Loucy (cell line): Measurements from ENCODE around the gene TRIM31.
A peak's percentile ranks its signal among the peaks of the same experiment; 100 is the strongest.

Experiments used
- H2AFZ ChIP-seq: fragments of 200-600 bp; sonication (generic); 2 replicates; pipeline ENCODE4 v1.6.0; 2016; ENCODE audit warnings: antibody characterized with exemption, mild to moderate bottlenecking, low read length, moderate library complexity
- H3F3A ChIP-seq: fragments of 200-600 bp; 2 replicates; pipeline ENCODE4 v1.6.0; 2016; ENCODE audit warnings: antibody characterized with exemption, low read depth, mild to moderate bottlenecking
- H3K27me3 ChIP-seq: fragments of 200-600 bp; sonication (generic); 2 replicates; pipeline ENCODE4 v1.6.1; 2014; ENCODE audit warnings: low read length, mild to moderate bottlenecking; ENCODE audit not compliant: insufficient read depth, poor library complexity, severe bottlenecking
- H3K36me3 ChIP-seq: fragments of 200-600 bp; sonication (generic); 2 replicates; pipeline ENCODE4 v1.6.1; 2016; ENCODE audit warnings: low read length; ENCODE audit not compliant: insufficient read depth
- H3K4me1 ChIP-seq: fragments of 200-600 bp; sonication (generic); 2 replicates; pipeline ENCODE4 v1.5.1; 2014; ENCODE audit warnings: low read length, mild to moderate bottlenecking; ENCODE audit not compliant: insufficient read depth, poor library complexity, severe bottlenecking
- H3K4me2 ChIP-seq: fragments of 200-600 bp; sonication (generic); 2 replicates; pipeline ENCODE4 v1.6.0; 2014; ENCODE audit warnings: antibody characterized with exemption, low read length, low read depth, mild to moderate bottlenecking; ENCODE audit not compliant: poor library complexity, severe bottlenecking
- H3K4me3 ChIP-seq: fragments of 200-600 bp; sonication (generic); 2 replicates; pipeline ENCODE4 v1.5.1; 2014; ENCODE audit warnings: low read length, mild to moderate bottlenecking, mixed read lengths; ENCODE audit not compliant: poor library complexity, severe bottlenecking
- H3K79me2 ChIP-seq: fragments of 200-600 bp; sonication (generic); 2 replicates; pipeline ENCODE4 v1.6.1; 2014; ENCODE audit warnings: low read length; ENCODE audit not compliant: insufficient read depth
- H3K9ac ChIP-seq: fragments of 200-600 bp; sonication (generic); 2 replicates; pipeline ENCODE4 v1.6.0; 2014; ENCODE audit warnings: mild to moderate bottlenecking, low read depth, low read length, moderate library complexity; ENCODE audit not compliant: poor library complexity, severe bottlenecking
- H3K9me2 ChIP-seq: fragments of 200-600 bp; sonication (generic); replicated peaks from 2 replicates; pipeline ENCODE4 v1.6.1; 2016; ENCODE audit warnings: low read depth, low read length, mixed read lengths
- H3K9me3 ChIP-seq: fragments of 200-600 bp; sonication (generic); 2 replicates; pipeline ENCODE4 v1.6.1; 2014; ENCODE audit warnings: mild to moderate bottlenecking, antibody characterized with exemption, low read length, low read depth; ENCODE audit not compliant: insufficient read depth
- H4K20me1 ChIP-seq: fragments of 200-600 bp; sonication (generic); 2 replicates; pipeline ENCODE4 v1.6.0; 2014; ENCODE audit warnings: antibody characterized with exemption, low read length, mild to moderate bottlenecking; ENCODE audit not compliant: insufficient read depth, poor library complexity, severe bottlenecking
- EZH2phosphoT487 ChIP-seq: fragments of 200-600 bp; IDR thresholded peaks from 2 replicates; pipeline ENCODE4 v1.6.1; 2018; ENCODE audit warnings: antibody characterized with exemption, mild to moderate bottlenecking, moderate library complexity, borderline replicate concordance
- TF ChIP-seq, protein P1 (sequence below): fragments of 200-600 bp; sonication (generic); conservative IDR thresholded peaks from 2 replicates; pipeline ENCODE4 v1.5.1; 2014; ENCODE audit warnings: mild to moderate bottlenecking, antibody characterized with exemption, low read length

TRIM31 gene

DNA sequence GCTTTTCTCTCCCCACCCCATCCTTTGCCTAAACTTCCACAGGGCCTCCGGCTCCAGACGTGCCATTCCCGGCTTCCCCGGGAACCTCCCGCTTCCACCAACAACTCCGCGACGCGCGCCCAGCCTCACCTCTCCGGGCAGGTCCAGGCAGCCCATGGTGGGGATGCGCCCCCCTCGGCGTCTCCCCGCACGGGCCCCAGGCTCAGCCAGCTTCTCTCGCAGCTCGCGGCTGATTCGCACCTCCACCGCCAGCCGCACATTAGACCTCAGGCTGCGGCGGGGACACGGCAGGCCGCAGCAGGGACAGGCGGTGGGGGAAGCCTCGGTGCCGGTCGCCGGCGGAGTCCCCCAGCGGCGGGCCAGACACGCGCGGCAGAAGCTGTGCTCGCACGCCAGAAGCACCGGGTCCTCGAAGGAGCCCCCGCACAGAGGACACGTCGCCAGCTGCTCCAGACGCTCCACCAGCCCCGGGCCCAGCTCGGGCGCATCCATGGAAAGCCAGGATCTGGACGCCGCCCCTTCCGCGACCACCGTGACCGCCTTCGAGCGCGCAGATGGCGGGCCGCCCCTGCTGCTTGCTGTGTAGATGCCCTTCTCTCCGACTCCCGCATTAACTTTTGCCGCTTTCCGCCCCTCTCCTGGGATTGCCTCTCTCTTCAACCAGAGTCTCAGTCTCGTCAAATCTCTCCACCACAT, 37.6 kb downstream of the TRIM31 start, which contains the start of gene RNF39:
RNF39 (minus strand) TSS at position 676 of the 696 bp plus-strand sequence; CDS start at position 492, 184 bp downstream.
- peaks cover 3% of the 10 kb centered on the region; the same call in 1 of the 2 replicates for H3F3A ChIP-seq
- H3K79me2 ChIP-seq, result no peaks in the 10 kb centered on the region
- H3K9me3 ChIP-seq, result no peaks in the 10 kb centered on the region
- H4K20me1 ChIP-seq, result no peaks in the 10 kb centered on the region
- no peaks in the 10 kb centered on the region for H3K27me3 ChIP-seq
- H3K4me3 ChIP-seq, result peak within 1 kb of the TSS; percentile 47
- peaks cover 29% of the 10 kb centered on the region for H3K4me1 ChIP-seq
- H3K9ac ChIP-seq, result peak within 1 kb of the TSS; percentile 29
- peak within 1 kb of the TSS; percentile 74 for H3K4me2 ChIP-seq
- no peak within 1 kb of the TSS for H2AFZ ChIP-seq
- no peaks in the 10 kb centered on the region for H3K36me3 ChIP-seq
- TF ChIP-seq, protein P1, sequence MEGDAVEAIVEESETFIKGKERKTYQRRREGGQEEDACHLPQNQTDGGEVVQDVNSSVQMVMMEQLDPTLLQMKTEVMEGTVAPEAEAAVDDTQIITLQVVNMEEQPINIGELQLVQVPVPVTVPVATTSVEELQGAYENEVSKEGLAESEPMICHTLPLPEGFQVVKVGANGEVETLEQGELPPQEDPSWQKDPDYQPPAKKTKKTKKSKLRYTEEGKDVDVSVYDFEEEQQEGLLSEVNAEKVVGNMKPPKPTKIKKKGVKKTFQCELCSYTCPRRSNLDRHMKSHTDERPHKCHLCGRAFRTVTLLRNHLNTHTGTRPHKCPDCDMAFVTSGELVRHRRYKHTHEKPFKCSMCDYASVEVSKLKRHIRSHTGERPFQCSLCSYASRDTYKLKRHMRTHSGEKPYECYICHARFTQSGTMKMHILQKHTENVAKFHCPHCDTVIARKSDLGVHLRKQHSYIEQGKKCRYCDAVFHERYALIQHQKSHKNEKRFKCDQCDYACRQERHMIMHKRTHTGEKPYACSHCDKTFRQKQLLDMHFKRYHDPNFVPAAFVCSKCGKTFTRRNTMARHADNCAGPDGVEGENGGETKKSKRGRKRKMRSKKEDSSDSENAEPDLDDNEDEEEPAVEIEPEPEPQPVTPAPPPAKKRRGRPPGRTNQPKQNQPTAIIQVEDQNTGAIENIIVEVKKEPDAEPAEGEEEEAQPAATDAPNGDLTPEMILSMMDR, result no peak
- no peak for TF ChIP-seq EZH2phosphoT487
- no peaks in the 10 kb centered on the region for H3K9me2 ChIP-seq

DNA sequence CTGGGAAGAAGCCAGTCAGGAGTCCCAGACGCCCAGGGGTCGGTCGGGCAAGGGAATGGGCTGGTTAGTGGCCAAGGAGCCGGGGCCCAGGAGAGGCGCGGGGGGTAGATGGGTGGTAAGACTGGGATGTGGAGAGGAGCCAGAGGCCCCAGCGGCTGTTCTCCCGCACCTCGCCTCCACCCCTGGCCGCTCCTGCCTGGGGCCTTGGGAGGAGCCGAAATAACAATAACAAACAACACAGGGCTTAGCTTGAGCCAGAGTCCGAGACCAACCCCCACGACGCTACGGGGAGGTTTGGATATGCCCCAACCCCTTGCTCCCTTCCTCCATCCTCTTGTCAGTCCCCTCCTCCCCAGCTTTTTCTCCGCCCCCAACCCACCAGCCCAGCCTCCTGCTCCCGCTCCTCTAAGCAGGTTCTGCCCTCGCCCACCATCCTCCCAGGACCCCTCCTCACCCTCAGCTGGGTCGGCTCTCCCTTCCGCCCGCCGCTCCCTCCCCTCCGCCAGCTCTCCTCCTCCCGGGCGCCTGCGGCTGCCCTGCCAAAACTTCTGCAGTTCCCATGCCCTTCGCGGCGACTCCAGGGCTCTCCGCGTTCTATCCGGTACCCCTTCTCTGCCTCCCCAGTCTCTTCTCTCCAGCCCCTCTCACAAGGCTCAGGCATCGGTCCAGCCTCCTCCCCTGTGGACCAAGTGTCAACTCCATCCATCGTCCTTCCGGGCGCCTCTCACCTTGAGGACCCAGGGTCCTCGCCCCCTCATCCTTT, 38.4 kb downstream of the TRIM31 start:
- Histone ChIP-seq H3K4me3 (no peak overlapping the region), H4K20me1 (no peaks in the 10 kb centered on the region), H3K4me1 (peaks cover 29% of the 10 kb centered on the region), H2AFZ (no peak overlapping the region), H3K4me2 (no peak overlapping the region), H3K36me3 (no peaks in the 10 kb centered on the region), H3K9me2 (no peaks in the 10 kb centered on the region), H3F3A (peaks cover 3% of the 10 kb centered on the region; the same call in 1 of the 2 replicates), H3K9me3 (no peaks in the 10 kb centered on the region), H3K27me3 (no peaks in the 10 kb centered on the region), H3K79me2 (no peaks in the 10 kb centered on the region), H3K9ac (no peak overlapping the region)
- TF ChIP-seq, protein P1, result no peak
- no peak for TF ChIP-seq EZH2phosphoT487

DNA sequence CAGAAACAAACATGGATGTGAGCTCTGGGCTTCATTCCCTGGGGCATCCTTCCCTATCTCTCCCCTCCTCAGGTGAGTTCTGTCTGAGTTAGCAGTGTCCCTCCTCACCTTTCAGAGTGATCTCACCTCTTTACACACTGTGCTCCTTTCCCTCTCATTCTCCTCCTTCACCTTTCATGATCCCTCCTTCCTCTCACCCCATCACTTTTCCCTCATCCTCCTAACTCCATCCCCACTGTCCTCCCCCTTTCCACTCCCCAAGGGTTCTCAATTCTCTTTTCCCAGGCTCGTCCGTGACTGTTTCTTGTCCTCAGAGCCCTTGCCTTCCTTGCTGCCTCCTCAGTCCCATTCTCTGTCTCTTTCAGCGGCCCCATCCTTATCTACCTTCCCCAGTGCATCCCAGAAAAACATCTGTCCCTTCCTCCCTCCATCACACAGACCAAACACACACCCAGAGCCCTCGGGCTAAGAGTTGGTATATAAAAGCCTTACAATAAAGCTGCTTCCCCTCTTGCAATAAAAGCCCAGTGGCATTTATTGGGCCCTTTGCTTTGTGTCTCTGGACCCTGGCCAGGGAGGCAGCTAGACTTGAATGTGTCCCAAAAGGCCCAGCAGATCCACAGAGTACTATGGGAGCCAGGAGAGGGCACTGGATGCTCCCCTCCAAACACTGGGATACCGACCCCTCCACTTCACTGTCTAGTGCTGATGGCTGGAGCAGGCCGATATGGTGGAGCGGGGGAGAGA, 39.2 kb downstream of the TRIM31 start:
- Histone ChIP-seq H3K4me3 (no peak overlapping the region), H3K9me2 (no peaks in the 10 kb centered on the region), H3K4me1 (peaks cover 31% of the 10 kb centered on the region), H3K27me3 (no peaks in the 10 kb centered on the region), H3F3A (peaks cover 3% of the 10 kb centered on the region; the same call in 1 of the 2 replicates), H3K9ac (no peak overlapping the region), H3K9me3 (no peaks in the 10 kb centered on the region), H2AFZ (no peak overlapping the region), H3K4me2 (no peak overlapping the region), H4K20me1 (no peaks in the 10 kb centered on the region), H3K79me2 (peaks cover 2% of the 10 kb centered on the region; the same call in 1 of the 2 replicates), H3K36me3 (no peaks in the 10 kb centered on the region)
- TF ChIP-seq EZH2phosphoT487, result no peak
- TF ChIP-seq, protein P1, result no peak
